ENCODE results near the gene SLC10A3. TPM values are rescaled to one million over a fixed set of nuclear protein-coding genes. Genes with fewer than 3 reads are reported as not detected.
A peak's percentile ranks its signal among the peaks of the same experiment; 100 is the strongest.

The SLC10A3 gene
- total and polyA plus RNA-seq, 8 donors, result 13.3 to 26.8 (median 18.6) TPM

- Histone ChIP-seq H3K9me3 (no peaks in the 10 kb centered on the region), H3K36me3 (no peaks in the 10 kb centered on the region), H3K4me1 (peaks cover 0 to 6% of the 10 kb centered on the region in 2 donors), H3K27me3 (no peaks in the 10 kb centered on the region), H3K4me3 (no peak overlapping the region), H3K27ac (no peak overlapping the region)
- TF ChIP-seq, protein P1, sequence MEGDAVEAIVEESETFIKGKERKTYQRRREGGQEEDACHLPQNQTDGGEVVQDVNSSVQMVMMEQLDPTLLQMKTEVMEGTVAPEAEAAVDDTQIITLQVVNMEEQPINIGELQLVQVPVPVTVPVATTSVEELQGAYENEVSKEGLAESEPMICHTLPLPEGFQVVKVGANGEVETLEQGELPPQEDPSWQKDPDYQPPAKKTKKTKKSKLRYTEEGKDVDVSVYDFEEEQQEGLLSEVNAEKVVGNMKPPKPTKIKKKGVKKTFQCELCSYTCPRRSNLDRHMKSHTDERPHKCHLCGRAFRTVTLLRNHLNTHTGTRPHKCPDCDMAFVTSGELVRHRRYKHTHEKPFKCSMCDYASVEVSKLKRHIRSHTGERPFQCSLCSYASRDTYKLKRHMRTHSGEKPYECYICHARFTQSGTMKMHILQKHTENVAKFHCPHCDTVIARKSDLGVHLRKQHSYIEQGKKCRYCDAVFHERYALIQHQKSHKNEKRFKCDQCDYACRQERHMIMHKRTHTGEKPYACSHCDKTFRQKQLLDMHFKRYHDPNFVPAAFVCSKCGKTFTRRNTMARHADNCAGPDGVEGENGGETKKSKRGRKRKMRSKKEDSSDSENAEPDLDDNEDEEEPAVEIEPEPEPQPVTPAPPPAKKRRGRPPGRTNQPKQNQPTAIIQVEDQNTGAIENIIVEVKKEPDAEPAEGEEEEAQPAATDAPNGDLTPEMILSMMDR (IDR thresholded peaks at IDR 0.05), result no peak
- intact Hi-C loops (cut with DNase I), result no loop called here
- ATAC-seq, result no peak
- DNase-seq, result no peak
Observed at GRCh38 chrX:154495472-154495922, 5.1 kb upstream of the SLC10A3 start.

DNA sequence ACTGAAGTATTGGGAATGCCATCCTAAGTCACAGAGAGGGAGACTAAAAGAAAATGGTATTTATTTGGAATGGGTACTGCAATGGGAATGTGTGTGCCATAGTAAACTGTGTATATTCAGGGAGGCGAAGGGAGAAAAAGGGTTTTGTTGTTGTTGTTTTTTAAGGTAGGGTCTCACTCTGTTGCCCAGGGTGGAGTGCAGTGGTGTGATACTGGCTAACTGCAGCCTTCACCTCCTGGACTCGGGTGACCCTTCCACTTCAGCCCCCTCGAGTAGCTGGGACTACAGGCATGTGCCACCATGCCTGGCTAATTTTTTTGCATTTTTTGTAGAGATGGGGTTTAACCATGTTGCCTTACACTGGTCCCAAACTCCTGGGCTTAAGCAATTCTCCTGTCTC, 4.3 kb upstream of the SLC10A3 start:
- no peak for DNase-seq
- TF ChIP-seq, protein P1 (IDR thresholded peaks at IDR 0.05), result no peak
- peaks cover 0 to 6% of the 10 kb centered on the region in 2 donors for H3K4me1 ChIP-seq
- no peak overlapping the region for H3K4me3 ChIP-seq
- H3K27me3 ChIP-seq, result no peaks in the 10 kb centered on the region
- H3K9me3 ChIP-seq, result no peaks in the 10 kb centered on the region
- no peak overlapping the region for H3K27ac ChIP-seq
- H3K36me3 ChIP-seq, result no peaks in the 10 kb centered on the region
- intact Hi-C loops (cut with DNase I), result no loop called here
- no peak for ATAC-seq

GRCh38 chrX:154490021-154490413, 412 bp downstream of the SLC10A3 start:
- peak overlapping the region; percentile 85 to 96 for H3K27ac ChIP-seq
- H3K9me3 ChIP-seq, result no peaks in the 10 kb centered on the region
- peaks cover 6 to 36% of the 10 kb centered on the region in 2 donors for H3K4me1 ChIP-seq
- ATAC-seq, result peak; percentile 1
- H3K4me3 ChIP-seq, result peak overlapping the region; percentile 40 to 54
- TF ChIP-seq, protein P1 (IDR thresholded peaks at IDR 0.05), result no peak
- peaks cover 0 to 9% of the 10 kb centered on the region in 2 donors for H3K36me3 ChIP-seq
- no peaks in the 10 kb centered on the region for H3K27me3 ChIP-seq
- intact Hi-C loops (cut with DNase I), result no loop called here
- peak in 2 of 4 donors; percentile 16 to 33 for DNase-seq

GRCh38 chrX:154489182-154489581, 1.2 kb downstream of the SLC10A3 start:
- intact Hi-C loops (cut with DNase I), result no loop called here
- H3K4me3 ChIP-seq, result peak overlapping the region in 1 of 2 donors; percentile 54
- TF ChIP-seq, protein P1 (IDR thresholded peaks at IDR 0.05), result no peak
- peaks cover 0 to 9% of the 10 kb centered on the region in 2 donors for H3K36me3 ChIP-seq
- H3K4me1 ChIP-seq, result peaks cover 6 to 44% of the 10 kb centered on the region in 2 donors
- ATAC-seq (no peak), DNase-seq (no peak)
- H3K9me3 ChIP-seq, result no peaks in the 10 kb centered on the region
- no peak overlapping the region for H3K27ac ChIP-seq
- H3K27me3 ChIP-seq, result no peaks in the 10 kb centered on the region

GRCh38 chrX:154488336-154489075, 1.9 kb downstream of the SLC10A3 start:
- no peak for ATAC-seq
- no peaks in the 10 kb centered on the region for H3K27me3 ChIP-seq
- peaks cover 0 to 16% of the 10 kb centered on the region in 2 donors for H3K36me3 ChIP-seq
- no peaks in the 10 kb centered on the region for H3K9me3 ChIP-seq
- H3K27ac ChIP-seq, result no peak overlapping the region
- H3K4me3 ChIP-seq, result no peak overlapping the region
- H3K4me1 ChIP-seq, result peaks cover 6 to 46% of the 10 kb centered on the region in 2 donors
- TF ChIP-seq, protein P1 (IDR thresholded peaks at IDR 0.05), result no peak
- DNase-seq, result no peak
- intact Hi-C loops (cut with DNase I), result no loop called here

Data from left lung (tissue), 10 donors.